22Rv1 (cell line): ENCODE data around the gene SH3PXD2A.
"Not testable (repeated sequence)": the region's sequence is repeated elsewhere in the genome, so short reads cannot be mapped to it uniquely, and the experiment has no call there.

Experiments used
- ZFX ChIP-seq: fragments of 450-650 bp; IDR thresholded peaks from 2 replicates; pipeline ENCODE4 v1.6.1; 2017; ENCODE audit warnings: antibody characterized with exemption, borderline replicate concordance
- TF ChIP-seq, protein P1 (sequence below): fragments of 450-650 bp; IDR thresholded peaks from 2 replicates; pipeline ENCODE4 v1.5.1; 2017; ENCODE audit warnings: mild to moderate bottlenecking

DNA sequence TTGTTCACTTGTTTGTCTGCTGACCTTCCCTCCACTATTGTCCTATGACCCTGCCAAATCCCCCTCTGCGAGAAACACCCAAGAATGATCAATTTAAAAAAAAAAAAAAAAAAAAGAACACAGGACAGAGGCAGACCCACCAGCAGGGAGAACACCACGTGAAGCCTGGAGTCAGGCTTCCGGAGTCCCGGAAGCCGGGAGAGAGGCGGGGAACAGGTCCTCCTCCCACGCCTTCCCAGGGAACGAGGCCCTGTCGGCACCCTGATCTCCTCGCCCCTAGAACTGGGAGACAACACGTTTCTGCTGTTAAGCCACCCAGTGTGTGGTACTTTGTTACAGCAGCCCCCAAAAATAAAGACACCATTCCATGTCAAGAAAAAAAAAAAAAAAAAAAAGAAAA lies 247.3 kb downstream of the SH3PXD2A start:
- TF ChIP-seq, protein P1, sequence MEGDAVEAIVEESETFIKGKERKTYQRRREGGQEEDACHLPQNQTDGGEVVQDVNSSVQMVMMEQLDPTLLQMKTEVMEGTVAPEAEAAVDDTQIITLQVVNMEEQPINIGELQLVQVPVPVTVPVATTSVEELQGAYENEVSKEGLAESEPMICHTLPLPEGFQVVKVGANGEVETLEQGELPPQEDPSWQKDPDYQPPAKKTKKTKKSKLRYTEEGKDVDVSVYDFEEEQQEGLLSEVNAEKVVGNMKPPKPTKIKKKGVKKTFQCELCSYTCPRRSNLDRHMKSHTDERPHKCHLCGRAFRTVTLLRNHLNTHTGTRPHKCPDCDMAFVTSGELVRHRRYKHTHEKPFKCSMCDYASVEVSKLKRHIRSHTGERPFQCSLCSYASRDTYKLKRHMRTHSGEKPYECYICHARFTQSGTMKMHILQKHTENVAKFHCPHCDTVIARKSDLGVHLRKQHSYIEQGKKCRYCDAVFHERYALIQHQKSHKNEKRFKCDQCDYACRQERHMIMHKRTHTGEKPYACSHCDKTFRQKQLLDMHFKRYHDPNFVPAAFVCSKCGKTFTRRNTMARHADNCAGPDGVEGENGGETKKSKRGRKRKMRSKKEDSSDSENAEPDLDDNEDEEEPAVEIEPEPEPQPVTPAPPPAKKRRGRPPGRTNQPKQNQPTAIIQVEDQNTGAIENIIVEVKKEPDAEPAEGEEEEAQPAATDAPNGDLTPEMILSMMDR = not testable (repeated sequence)
- not testable (repeated sequence) for TF ChIP-seq ZFX
